PFSK-1 (cell line): ENCODE results near the gene SLC44A1.

Experiments used
- FOXP2 ChIP-seq: optimal IDR thresholded peaks from 2 replicates; pipeline ENCODE3; 2011; ENCODE audit warnings: borderline replicate concordance, control low read depth, inconsistent platforms; ENCODE audit not compliant: insufficient read depth; ENCODE audit errors: extremely low read length, extremely low read depth
- POLR2AphosphoS5 ChIP-seq: IDR thresholded peaks from 2 replicates; pipeline ENCODE4 v1.6.1; 2012; ENCODE audit warnings: low read depth, mild to moderate bottlenecking, control low read depth, low read length, moderate library complexity
- SIN3A ChIP-seq: IDR thresholded peaks from 2 replicates; pipeline ENCODE4 v1.6.1; 2012; ENCODE audit warnings: mild to moderate bottlenecking, low read length, moderate library complexity, borderline replicate concordance; ENCODE audit not compliant: insufficient read depth
- TAF1 ChIP-seq: IDR thresholded peaks from 2 replicates; pipeline ENCODE4 v1.6.1; 2012; ENCODE audit warnings: low read length, control low read depth, borderline replicate concordance; ENCODE audit not compliant: insufficient read depth
- TF ChIP-seq, protein P1 (sequence below), 2 experiments: IDR thresholded peaks; 2 replicates each; pipeline versions ENCODE4 v1.6.1 to v1.8.0; 2011 to 2012; ENCODE audit warnings: low read depth in 2 of 2, low read length in 2 of 2, control low read depth in 1 of 2, inconsistent platforms in 1 of 2, mild to moderate bottlenecking in 1 of 2, moderate library complexity in 1 of 2; ENCODE audit not compliant: insufficient read depth in 1 of 2

SLC44A1 gene

GRCh38 chr9:105282870-105283621 is 38.6 kb downstream of the SLC44A1 start:
- no peak for TF ChIP-seq TAF1
- no peak for TF ChIP-seq SIN3A
- TF ChIP-seq, protein P1, sequence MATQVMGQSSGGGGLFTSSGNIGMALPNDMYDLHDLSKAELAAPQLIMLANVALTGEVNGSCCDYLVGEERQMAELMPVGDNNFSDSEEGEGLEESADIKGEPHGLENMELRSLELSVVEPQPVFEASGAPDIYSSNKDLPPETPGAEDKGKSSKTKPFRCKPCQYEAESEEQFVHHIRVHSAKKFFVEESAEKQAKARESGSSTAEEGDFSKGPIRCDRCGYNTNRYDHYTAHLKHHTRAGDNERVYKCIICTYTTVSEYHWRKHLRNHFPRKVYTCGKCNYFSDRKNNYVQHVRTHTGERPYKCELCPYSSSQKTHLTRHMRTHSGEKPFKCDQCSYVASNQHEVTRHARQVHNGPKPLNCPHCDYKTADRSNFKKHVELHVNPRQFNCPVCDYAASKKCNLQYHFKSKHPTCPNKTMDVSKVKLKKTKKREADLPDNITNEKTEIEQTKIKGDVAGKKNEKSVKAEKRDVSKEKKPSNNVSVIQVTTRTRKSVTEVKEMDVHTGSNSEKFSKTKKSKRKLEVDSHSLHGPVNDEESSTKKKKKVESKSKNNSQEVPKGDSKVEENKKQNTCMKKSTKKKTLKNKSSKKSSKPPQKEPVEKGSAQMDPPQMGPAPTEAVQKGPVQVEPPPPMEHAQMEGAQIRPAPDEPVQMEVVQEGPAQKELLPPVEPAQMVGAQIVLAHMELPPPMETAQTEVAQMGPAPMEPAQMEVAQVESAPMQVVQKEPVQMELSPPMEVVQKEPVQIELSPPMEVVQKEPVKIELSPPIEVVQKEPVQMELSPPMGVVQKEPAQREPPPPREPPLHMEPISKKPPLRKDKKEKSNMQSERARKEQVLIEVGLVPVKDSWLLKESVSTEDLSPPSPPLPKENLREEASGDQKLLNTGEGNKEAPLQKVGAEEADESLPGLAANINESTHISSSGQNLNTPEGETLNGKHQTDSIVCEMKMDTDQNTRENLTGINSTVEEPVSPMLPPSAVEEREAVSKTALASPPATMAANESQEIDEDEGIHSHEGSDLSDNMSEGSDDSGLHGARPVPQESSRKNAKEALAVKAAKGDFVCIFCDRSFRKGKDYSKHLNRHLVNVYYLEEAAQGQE (IDR thresholded peaks at IDR 0.05; ENCODE audit: insufficient read depth in 1 of 2, low read depth in 2 of 2, low read length in 2 of 2), result no peak
- no peak for TF ChIP-seq FOXP2
- TF ChIP-seq POLR2AphosphoS5, result no peak

DNA sequence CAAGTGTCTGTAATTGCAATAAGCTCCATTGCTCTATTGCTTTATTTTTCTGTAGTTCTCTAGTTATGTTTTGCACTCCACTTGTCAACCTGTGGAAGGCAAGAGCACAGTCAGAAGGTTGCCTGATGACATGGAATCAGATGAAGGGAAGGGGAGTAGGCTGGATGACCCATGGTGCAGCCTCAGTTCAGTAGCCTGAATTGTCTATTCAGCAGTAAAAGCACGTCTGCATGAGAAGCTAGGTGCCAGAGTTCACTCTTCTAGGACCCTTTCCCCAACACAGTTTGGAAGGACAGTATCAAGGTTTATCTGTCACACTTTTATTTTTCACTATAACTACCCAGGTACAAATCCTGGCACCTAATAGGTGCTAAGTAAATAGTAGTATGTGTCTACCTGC is 39.3 kb downstream of the SLC44A1 start:
- no peak for TF ChIP-seq FOXP2
- no peak for TF ChIP-seq POLR2AphosphoS5
- TF ChIP-seq SIN3A, result no peak
- TF ChIP-seq TAF1, result no peak
- TF ChIP-seq, protein P1 (IDR thresholded peaks at IDR 0.05; ENCODE audit: insufficient read depth in 1 of 2, low read depth in 2 of 2, low read length in 2 of 2), result no peak

DNA sequence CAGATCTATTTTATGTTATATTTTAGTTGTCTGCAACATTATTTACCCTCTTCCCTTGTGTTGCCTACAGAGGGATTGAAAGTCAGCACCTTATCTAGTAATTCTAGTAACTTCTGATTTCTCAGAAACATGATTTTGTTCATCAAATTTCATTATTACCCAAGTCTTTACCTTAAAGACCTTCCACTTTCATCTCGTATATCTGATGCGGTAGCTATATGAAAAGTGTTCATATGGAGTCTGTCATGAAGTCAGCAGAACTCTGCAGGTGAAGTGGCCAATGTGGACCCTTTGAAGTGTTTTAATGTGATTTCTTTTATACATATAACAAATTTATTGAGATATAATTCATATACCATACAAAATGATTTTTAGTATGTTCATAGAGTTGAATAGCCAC is 40.0 kb downstream of the SLC44A1 start:
- TF ChIP-seq FOXP2 (no peak), POLR2AphosphoS5 (no peak), TAF1 (no peak), SIN3A (no peak)
- TF ChIP-seq, protein P1 (IDR thresholded peaks at IDR 0.05; ENCODE audit: insufficient read depth in 1 of 2, low read depth in 2 of 2, low read length in 2 of 2), result no peak

GRCh38 chr9:105286098-105286497 is 41.6 kb downstream of the SLC44A1 start:
- TF ChIP-seq SIN3A (no peak), TAF1 (no peak), POLR2AphosphoS5 (no peak), FOXP2 (no peak)
- TF ChIP-seq, protein P1 (IDR thresholded peaks at IDR 0.05; ENCODE audit: insufficient read depth in 1 of 2, low read depth in 2 of 2, low read length in 2 of 2), result no peak
